ENCODE data around the gene KCNK1. TPM values are rescaled to one million over a fixed set of nuclear protein-coding genes. Genes with fewer than 3 reads are reported as not detected.
"Not testable (repeated sequence)": the region's sequence is repeated elsewhere in the genome, so short reads cannot be mapped to it uniquely, and the experiment has no call there.

Gene KCNK1
- total RNA-seq, 2 donors from 2014 or later: 3.4 to 10.0 TPM

- H3K9me3 Mint-ChIP-seq: no peaks in the 10 kb centered on the region
- no peaks in the 10 kb centered on the region for H3K4me1 Mint-ChIP-seq
Observed at GRCh38 chr1:233677690-233678354, 63.9 kb downstream of the KCNK1 start.

GRCh38 chr1:233679030-233679429 is 65.1 kb downstream of the KCNK1 start:
- Mint-ChIP-seq H3K27ac (no peak overlapping the region), H3K9me3 (no peaks in the 10 kb centered on the region), H3K4me1 (no peaks in the 10 kb centered on the region), H3K27me3 (peaks cover 2% of the 10 kb centered on the region), H3K36me3 (ENCODE audit: low read depth) (no peaks in the 10 kb centered on the region), H3K4me3 (no peak overlapping the region)
- ATAC-seq (replicated peaks): no peak

More at GRCh38 chr1:233677690-233678354, 63.9 kb downstream of the KCNK1 start:
- no peak for ATAC-seq (replicated peaks)
- Mint-ChIP-seq H3K27me3 (peaks cover 11% of the 10 kb centered on the region), H3K36me3 (ENCODE audit: low read depth) (no peaks in the 10 kb centered on the region), H3K27ac (no peak overlapping the region), H3K4me3 (no peak overlapping the region)

DNA sequence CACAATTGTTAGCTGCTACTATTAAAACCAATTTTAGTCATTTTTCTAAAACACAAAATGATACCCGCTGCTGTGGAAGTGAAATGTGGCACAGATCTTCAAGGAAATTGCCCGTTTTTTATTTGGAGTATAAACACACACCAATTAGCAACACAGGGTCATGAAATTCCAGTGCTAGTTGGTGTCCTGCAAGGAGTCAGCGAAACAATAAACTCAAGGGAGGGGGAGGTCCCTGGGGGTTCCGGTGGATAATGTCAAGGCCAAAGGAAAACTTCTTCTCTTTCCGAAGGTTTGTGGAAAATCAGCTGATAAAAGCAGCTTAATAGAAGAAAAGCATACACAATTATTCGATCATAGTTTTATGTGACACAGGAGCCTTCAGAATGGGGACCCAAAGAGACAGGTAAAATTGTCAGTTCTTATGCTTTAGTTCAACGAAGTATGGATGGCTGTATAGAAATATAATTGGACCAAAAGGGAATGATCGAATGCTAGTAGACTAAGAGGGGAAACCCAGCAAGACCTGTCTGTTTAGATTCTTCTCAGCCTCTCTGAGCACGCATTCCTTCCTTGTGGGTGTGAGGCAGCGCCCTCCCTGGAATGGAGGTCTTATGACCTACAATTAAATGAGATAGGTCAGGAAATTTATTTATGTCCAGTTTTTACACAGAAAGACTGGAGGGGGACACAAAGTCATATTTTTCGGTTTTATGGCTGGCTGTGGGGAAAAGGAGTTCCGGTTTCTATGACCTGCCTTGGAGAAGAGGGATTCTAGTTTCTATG is 65.9 kb downstream of the KCNK1 start:
- Mint-ChIP-seq H3K4me3 (no peak overlapping the region), H3K9me3 (no peaks in the 10 kb centered on the region), H3K36me3 (ENCODE audit: low read depth) (no peaks in the 10 kb centered on the region), H3K27me3 (peaks cover under 1% of the 10 kb centered on the region), H3K4me1 (no peaks in the 10 kb centered on the region), H3K27ac (no peak overlapping the region)
- ATAC-seq (replicated peaks): no peak

DNA sequence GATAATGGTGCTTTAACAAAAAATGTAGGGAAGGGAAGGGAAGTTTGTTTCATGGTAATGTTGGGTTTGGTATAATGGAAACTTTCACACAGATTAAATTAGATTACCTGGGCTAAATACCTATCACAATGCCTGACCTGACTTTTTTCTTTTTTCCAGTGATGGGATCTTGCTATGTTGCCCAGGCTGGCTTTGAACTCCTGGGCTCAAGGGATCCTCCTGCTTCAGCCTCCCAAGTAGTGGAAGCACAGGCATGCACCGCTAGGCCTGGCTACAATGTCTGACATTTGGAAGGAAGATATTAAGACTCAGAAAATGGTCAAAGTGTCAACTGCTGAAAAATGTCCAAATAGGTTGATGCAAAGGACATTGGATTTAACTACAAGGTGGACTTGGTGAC is 67.4 kb downstream of the KCNK1 start:
- Mint-ChIP-seq H3K4me1 (peaks cover 4% of the 10 kb centered on the region), H3K27ac (no peak overlapping the region), H3K9me3 (no peaks in the 10 kb centered on the region), H3K36me3 (ENCODE audit: low read depth) (no peaks in the 10 kb centered on the region), H3K4me3 (no peak overlapping the region), H3K27me3 (peaks cover 13% of the 10 kb centered on the region)
- ATAC-seq (replicated peaks): no peak

GRCh38 chr1:233686653-233687052 is 72.7 kb downstream of the KCNK1 start:
- H3K4me3 Mint-ChIP-seq; H3K27ac Mint-ChIP-seq; H3K4me1 Mint-ChIP-seq; H3K9me3 Mint-ChIP-seq; ATAC-seq (replicated peaks); H3K36me3 Mint-ChIP-seq (ENCODE audit: low read depth): not testable (repeated sequence)
- peaks cover 28% of the 10 kb centered on the region for H3K27me3 Mint-ChIP-seq

DNA sequence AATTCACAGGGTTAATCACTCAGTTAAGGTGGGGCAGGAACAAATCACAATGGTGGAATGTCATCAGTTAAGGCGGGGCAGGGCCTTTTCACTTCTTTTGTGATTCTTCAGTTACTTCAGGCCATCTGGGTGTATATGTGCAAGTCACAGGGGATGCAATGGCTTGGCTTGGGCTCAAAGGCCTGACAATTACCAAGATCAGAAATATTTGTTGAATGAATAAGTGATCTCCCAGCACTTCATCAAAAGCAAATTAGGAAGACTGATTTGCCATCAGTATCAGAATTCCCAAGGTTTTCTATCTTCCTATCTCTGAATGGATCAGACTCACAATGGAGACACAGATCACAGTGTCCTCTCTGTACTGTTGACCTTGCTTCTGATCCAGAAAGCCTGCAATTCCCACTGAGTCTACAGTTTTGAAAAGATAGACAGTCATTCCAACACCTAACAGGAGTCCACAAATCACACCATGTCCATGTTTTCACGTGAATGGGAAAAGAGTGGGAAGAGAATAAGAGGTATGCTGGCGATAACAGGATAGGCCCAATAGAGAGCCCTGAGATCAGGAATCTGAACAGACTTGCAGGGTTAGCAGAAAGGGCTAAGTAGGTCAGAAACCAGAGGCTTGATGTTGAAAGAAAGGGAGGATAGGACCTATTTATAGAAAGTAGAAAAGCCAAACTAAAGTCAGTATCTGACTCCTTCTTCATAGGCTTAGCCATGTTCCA is 75.3 kb downstream of the KCNK1 start:
- H3K4me3 Mint-ChIP-seq: no peak overlapping the region
- peaks cover 4% of the 10 kb centered on the region for H3K4me1 Mint-ChIP-seq
- H3K27me3 Mint-ChIP-seq: peaks cover 32% of the 10 kb centered on the region
- no peak overlapping the region for H3K27ac Mint-ChIP-seq
- H3K36me3 Mint-ChIP-seq (ENCODE audit: low read depth): no peaks in the 10 kb centered on the region
- no peaks in the 10 kb centered on the region for H3K9me3 Mint-ChIP-seq
- no peak for ATAC-seq (replicated peaks)

- Mint-ChIP-seq H3K4me1 (peaks cover 4% of the 10 kb centered on the region), H3K9me3 (no peaks in the 10 kb centered on the region), H3K27ac (no peak overlapping the region), H3K36me3 (ENCODE audit: low read depth) (no peaks in the 10 kb centered on the region), H3K27me3 (peaks cover 32% of the 10 kb centered on the region), H3K4me3 (no peak overlapping the region)
- ATAC-seq (replicated peaks): no peak
Observed at GRCh38 chr1:233689748-233690254, 75.9 kb downstream of the KCNK1 start.

GRCh38 chr1:233695901-233696300 is 82.0 kb downstream of the KCNK1 start:
- Mint-ChIP-seq H3K27ac (no peak overlapping the region), H3K36me3 (ENCODE audit: low read depth) (no peaks in the 10 kb centered on the region), H3K4me3 (no peak overlapping the region), H3K9me3 (peaks cover 7% of the 10 kb centered on the region), H3K4me1 (no peaks in the 10 kb centered on the region), H3K27me3 (peaks cover 30% of the 10 kb centered on the region)
- peak; percentile 50 for ATAC-seq (replicated peaks)

GRCh38 chr1:233700338-233700737 is 86.4 kb downstream of the KCNK1 start:
- ATAC-seq (replicated peaks): no peak
- H3K4me3 Mint-ChIP-seq: no peak overlapping the region
- no peak overlapping the region for H3K27ac Mint-ChIP-seq
- H3K36me3 Mint-ChIP-seq (ENCODE audit: low read depth): no peaks in the 10 kb centered on the region
- H3K27me3 Mint-ChIP-seq: peaks cover 38% of the 10 kb centered on the region
- H3K9me3 Mint-ChIP-seq: peaks cover 7% of the 10 kb centered on the region
- H3K4me1 Mint-ChIP-seq: no peaks in the 10 kb centered on the region

GRCh38 chr1:233704170-233704897 is 90.4 kb downstream of the KCNK1 start:
- H3K4me3 Mint-ChIP-seq: no peak overlapping the region
- no peaks in the 10 kb centered on the region for H3K9me3 Mint-ChIP-seq
- H3K27ac Mint-ChIP-seq: no peak overlapping the region
- H3K27me3 Mint-ChIP-seq: peaks cover 22% of the 10 kb centered on the region
- no peak for ATAC-seq (replicated peaks)
- H3K36me3 Mint-ChIP-seq (ENCODE audit: low read depth): no peaks in the 10 kb centered on the region
- no peaks in the 10 kb centered on the region for H3K4me1 Mint-ChIP-seq

- no peak for ATAC-seq (replicated peaks)
- H3K27ac Mint-ChIP-seq: no peak overlapping the region
- no peak overlapping the region for H3K4me3 Mint-ChIP-seq
- no peaks in the 10 kb centered on the region for H3K36me3 Mint-ChIP-seq (ENCODE audit: low read depth)
- no peaks in the 10 kb centered on the region for H3K4me1 Mint-ChIP-seq
- H3K9me3 Mint-ChIP-seq: no peaks in the 10 kb centered on the region
- peaks cover 18% of the 10 kb centered on the region for H3K27me3 Mint-ChIP-seq
Observed at GRCh38 chr1:233704898-233705723, 91.2 kb downstream of the KCNK1 start.

GRCh38 chr1:233707153-233707879 is 93.4 kb downstream of the KCNK1 start:
- H3K9me3 Mint-ChIP-seq: peaks cover under 1% of the 10 kb centered on the region
- no peaks in the 10 kb centered on the region for H3K4me1 Mint-ChIP-seq
- ATAC-seq (replicated peaks): peak; percentile 39
- H3K36me3 Mint-ChIP-seq (ENCODE audit: low read depth): no peaks in the 10 kb centered on the region
- peaks cover 9% of the 10 kb centered on the region for H3K27me3 Mint-ChIP-seq
- no peak overlapping the region for H3K27ac Mint-ChIP-seq
- H3K4me3 Mint-ChIP-seq: no peak overlapping the region

Measured in activated T-helper 17 cell treated with anti-CD3 and anti-CD28 coated beads, Interleukin-2, amount 50 U/mL, for 72 hours (primary cell).